ENCODE results near the gene TYW1B. TPM values are rescaled to one million over a fixed set of nuclear protein-coding genes. Genes with fewer than 3 reads are reported as not detected.
"Not testable (repeated sequence)": the region's sequence is repeated elsewhere in the genome, so short reads cannot be mapped to it uniquely, and the experiment has no call there.

The TYW1B gene
- polyA plus RNA-seq, 1 donor, result 5.4 TPM

DNA sequence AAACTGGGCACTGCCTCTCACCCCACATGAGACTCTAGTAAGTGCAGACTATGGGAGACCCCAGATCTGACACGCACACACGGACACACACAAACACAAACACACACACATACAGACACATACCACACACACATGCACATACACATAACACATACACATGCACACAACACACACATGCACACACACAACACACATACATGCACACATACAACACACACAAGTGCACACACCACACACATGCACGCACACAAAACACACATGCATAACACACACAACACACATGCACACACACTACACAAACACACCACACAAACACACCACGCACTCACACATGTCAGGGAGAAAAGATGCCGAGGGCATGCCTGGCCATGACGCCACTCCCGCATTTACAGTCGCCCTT is 205.5 kb downstream of the TYW1B start:
- no peak for DNase-seq

GRCh38 chr7:72621761-72622187 is 206.2 kb downstream of the TYW1B start:
- DNase-seq, result not testable (repeated sequence)

DNA sequence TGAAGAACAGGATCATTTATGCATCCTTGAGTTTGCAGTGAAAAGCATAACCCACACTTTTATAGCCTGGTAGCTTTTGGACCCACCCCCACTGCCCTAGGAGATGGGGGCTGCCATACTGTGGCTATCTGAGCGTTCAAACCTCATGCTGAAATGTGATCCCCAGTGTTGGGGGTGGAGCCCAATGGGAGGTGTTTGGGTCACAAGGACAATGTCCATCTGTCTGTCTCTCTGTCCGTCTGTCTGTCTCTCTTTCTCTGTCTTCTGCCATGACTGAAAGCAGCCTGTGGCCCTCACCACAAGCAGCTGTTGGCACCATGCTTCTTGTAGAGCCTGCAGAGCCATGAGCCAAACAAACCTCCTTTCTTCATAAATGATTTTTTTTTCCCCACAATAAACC is 207.1 kb downstream of the TYW1B start:
- not testable (repeated sequence) for DNase-seq

- DNase-seq, result peak; percentile 8
Observed at GRCh38 chr7:72618435-72619180, 209.4 kb downstream of the TYW1B start.

- DNase-seq, result not testable (repeated sequence)
Observed at GRCh38 chr7:72609761-72610160, 218.2 kb downstream of the TYW1B start.

- not testable (repeated sequence) for DNase-seq
Observed at GRCh38 chr7:72607988-72608387, 220.0 kb downstream of the TYW1B start.

- DNase-seq, result not testable (repeated sequence)
Observed at GRCh38 chr7:72605863-72606431, 222.1 kb downstream of the TYW1B start.

DNA sequence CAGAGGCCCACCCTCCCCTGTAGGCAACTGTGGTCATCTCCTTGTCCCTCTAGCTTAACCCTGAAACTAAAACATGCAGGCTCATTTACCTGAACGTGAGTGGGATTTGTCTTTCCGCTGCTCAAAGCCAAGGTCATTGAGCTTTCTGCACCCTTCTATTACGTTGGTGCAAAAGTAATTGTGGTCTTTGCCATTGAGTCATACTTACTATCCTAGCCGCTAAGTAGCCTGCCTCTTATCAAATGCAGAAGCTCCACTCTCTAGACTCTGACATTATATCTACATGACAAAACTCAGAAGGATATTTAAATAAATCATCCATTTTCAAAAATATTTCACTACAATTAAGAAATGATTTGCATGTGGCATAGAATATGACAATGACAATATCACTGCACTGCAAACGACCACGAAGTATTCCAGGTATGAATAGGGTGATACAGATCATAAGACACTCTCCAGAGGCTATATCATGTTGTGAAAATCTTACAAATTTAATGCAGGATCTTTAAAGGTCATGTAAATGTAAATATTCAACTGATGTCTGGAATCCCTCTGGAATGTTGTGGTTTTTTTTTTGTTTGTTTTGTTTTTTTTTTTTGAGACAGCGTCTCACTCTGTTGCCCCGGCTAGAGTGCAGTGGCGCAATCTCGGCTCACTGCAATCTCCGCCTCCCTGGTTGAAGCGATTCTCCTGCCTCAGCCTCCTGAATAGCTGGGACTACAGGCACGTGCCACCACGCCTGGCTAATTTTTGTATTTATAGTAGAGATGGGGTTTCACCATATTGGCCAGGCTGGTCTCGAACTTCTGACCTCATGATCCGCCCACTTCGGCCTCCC is 223.0 kb downstream of the TYW1B start:
- not testable (repeated sequence) for DNase-seq

- DNase-seq, result not testable (repeated sequence)
Observed at GRCh38 chr7:72603476-72603875, 224.5 kb downstream of the TYW1B start.

DNA sequence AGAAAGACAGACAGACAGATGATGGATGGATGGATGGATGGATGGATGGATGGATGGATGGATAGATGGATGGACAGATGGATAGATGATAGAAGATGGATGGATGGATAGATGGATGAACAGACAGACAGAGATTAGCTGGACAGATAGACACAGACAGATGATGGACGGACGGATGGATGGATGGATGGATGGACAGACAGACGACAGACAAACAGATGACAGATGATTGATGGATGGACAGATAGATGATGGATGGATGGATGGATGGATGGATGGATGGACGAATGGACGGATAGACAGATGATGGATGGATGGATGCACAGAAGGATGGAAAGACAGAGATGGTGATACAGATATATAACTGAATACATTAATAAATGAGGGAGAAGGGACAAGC is 224.9 kb downstream of the TYW1B start:
- DNase-seq, result no peak

- DNase-seq, result not testable (repeated sequence)
Observed at GRCh38 chr7:72601683-72602082, 226.3 kb downstream of the TYW1B start.

GRCh38 chr7:72590023-72590422 is 238.0 kb downstream of the TYW1B start:
- not testable (repeated sequence) for DNase-seq

DNA sequence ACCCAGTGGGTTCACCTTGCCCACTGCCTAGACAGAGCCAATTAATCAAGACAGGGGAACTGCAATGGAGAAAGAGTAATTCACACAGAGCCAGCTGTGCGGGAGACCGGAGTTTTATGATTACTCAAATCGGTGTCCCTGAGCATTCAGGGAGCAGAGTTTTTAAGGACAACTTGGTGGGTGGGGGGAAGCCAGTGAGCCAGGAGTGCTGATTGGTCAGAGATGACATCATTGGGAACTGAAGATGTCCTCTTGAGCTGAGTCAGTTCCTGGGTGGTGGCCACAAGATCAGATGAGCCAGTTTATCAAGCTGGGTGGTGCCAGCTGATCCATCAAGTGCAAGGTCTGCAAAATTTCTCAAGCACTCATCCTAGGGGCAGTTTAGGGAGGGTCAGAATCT is 240.7 kb downstream of the TYW1B start:
- not testable (repeated sequence) for DNase-seq

GRCh38 chr7:72584576-72584975 is 243.4 kb downstream of the TYW1B start:
- DNase-seq, result not testable (repeated sequence)

- not testable (repeated sequence) for DNase-seq
Observed at GRCh38 chr7:72583620-72584361, 244.2 kb downstream of the TYW1B start.

DNA sequence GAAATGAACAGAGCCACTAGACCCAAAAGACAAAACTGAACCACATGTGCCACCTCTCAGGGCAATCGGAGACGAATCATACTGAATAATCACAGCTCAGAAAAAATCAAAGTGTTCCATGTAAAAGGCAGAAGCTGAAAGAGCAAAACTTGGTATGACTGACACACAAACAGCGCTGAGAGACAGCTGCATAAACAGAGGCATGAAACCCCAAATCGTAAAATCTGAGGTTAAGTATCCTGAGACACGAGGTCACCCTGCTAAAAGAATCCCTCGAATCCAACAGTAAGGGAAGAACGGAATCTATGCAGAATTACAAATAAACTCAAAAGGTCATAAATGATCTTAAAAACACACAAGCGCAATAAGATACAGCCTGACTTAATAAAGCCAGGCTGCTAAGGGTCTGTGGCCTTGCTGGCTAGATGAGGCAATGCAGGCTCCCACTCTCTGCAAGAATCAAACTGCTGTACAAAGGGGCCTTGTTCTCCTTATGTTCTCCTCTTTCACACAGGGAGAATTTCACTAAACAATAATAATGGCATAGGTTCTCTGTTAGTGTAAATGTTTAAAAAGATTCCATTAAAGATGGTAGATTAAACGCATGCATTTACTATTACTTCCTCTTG is 247.7 kb downstream of the TYW1B start:
- not testable (repeated sequence) for DNase-seq

- peak; percentile 4 for DNase-seq
Observed at GRCh38 chr7:72577107-72577506, 250.9 kb downstream of the TYW1B start.

- not testable (repeated sequence) for DNase-seq
Observed at GRCh38 chr7:72561988-72562387, 266.0 kb downstream of the TYW1B start.

- not testable (repeated sequence) for DNase-seq
Observed at GRCh38 chr7:72559546-72559945, 268.5 kb downstream of the TYW1B start.

GRCh38 chr7:72556733-72557132 is 271.3 kb downstream of the TYW1B start:
- DNase-seq, result not testable (repeated sequence)

GRCh38 chr7:72555238-72555637 is 272.8 kb downstream of the TYW1B start:
- not testable (repeated sequence) for DNase-seq

DNA sequence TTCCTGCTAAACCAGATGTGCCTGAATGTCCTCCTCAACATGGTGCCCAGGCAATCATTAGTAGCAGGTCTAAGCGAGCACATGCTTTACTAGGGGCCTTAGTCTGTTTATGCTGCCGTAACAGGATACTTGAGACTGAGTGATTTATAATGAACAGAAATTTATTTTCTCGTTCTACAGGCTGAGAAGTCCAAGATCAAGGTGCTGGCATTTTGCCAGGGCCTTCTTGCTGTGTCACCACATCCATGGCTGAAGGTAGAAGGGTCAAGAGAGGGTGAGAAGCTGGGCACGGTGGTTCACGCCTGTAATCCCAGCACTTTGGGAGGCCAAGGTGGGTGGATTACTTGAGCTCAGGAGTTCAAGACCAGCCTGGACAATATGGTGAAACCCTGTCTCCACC is 273.6 kb downstream of the TYW1B start:
- not testable (repeated sequence) for DNase-seq

Data from hindlimb muscle (tissue), 1 donor.